ENCODE data around the gene ZBTB3. TPM values are rescaled to one million over a fixed set of nuclear protein-coding genes. Genes with fewer than 3 reads are reported as not detected.
"Not testable (repeated sequence)": the region's sequence is repeated elsewhere in the genome, so short reads cannot be mapped to it uniquely, and the experiment has no call there.

The ZBTB3 gene
- total and polyA plus RNA-seq, 2 of the 8 experiments (the other 6 are each of a cell fraction or from before 2014, with no cell fraction given), result 30.2 to 76.9 TPM

- TF ChIP-seq POLR2A (IDR thresholded peaks at IDR 0.05; ENCODE audit: control extremely low read depth in 1 of 2, low read depth in 2 of 2, low read length in 2 of 2), result no peak
- TF ChIP-seq ATF3 (IDR thresholded peaks at IDR 0.05; ENCODE audit: insufficient read depth, low read depth, low read length), result no peak
- TF ChIP-seq FOSL1 (IDR thresholded peaks at IDR 0.05; ENCODE audit: insufficient read depth, low read depth, low read length), result no peak
Observed at GRCh38 chr11:62752177-62752785, 1.7 kb downstream of the ZBTB3 start (continued).

GRCh38 chr11:62749931-62750330 lies 4.0 kb downstream of the ZBTB3 start:
- CTCF ChIA-PET (ENCODE audit: partially characterized antibody), result interaction anchor here (0.6 to 1.3 kb wide), 6 partner anchors 15 to 533 kb away, joined by 3 to 4 read pairs (median 4); partner anchors contain the start of gene TMEM179B
- POLR2A ChIA-PET (ENCODE audit: partially characterized antibody), result interaction anchor here (0.9 to 16.9 kb wide), 4 partner anchors 9 to 36 kb away, joined by 3 to 192 read pairs (median 74); partner anchors contain the start of genes HNRNPUL2, TAF6L and TTC9C
- H3K56ac ChIP-seq (replicated peaks; ENCODE audit: insufficient read length, low read depth, low read length), result not testable (repeated sequence)

More at GRCh38 chr11:62749931-62750330, 4.0 kb downstream of the ZBTB3 start:
- not testable (repeated sequence) for H2BK20ac ChIP-seq (ENCODE audit: low read length); H3K23me2 ChIP-seq (ENCODE audit: low read depth, low read length); H4K5ac ChIP-seq (ENCODE audit: insufficient read length, low read depth, low read length); H3K9ac ChIP-seq (replicated peaks in 1 of 4; ENCODE audit: extremely low read depth in 1 of 4, low read depth in 3 of 4, low read length in 3 of 4); H3K23ac ChIP-seq (ENCODE audit: insufficient read length); H2BK120ac ChIP-seq (replicated peaks; ENCODE audit: low read depth, low read length); H3K27ac ChIP-seq (ENCODE audit: low read depth, low read length); H3K18ac ChIP-seq (ENCODE audit: extremely low read depth, low read length); H2BK12ac ChIP-seq (ENCODE audit: low read depth, low read length); H3K4me2 ChIP-seq (ENCODE audit: insufficient read depth in 1 of 2, low read depth in 2 of 2, low read length in 2 of 2); H3K4me3 ChIP-seq (ENCODE audit: extremely low read depth in 1 of 4, insufficient read depth in 2 of 4, low read depth in 3 of 4, low read length in 4 of 4); H3K27me3 ChIP-seq (replicated peaks in 1 of 4; ENCODE audit: control insufficient read depth in 3 of 4, extremely low read depth in 1 of 4, insufficient read depth in 3 of 4, low read length in 3 of 4); H4K91ac ChIP-seq (replicated peaks; ENCODE audit: insufficient read length, low read length); H2BK5ac ChIP-seq (ENCODE audit: low read depth, low read length); H4K8ac ChIP-seq (ENCODE audit: extremely low read depth, insufficient read depth, low read length); H2AK5ac ChIP-seq (ENCODE audit: low read depth, low read length); H3K14ac ChIP-seq (ENCODE audit: insufficient read length); DNase-seq (ENCODE audit: low read depth in 1 of 2, low spot score in 2 of 2); H3K9me3 ChIP-seq (ENCODE audit: insufficient read depth in 2 of 2, low read depth in 1 of 2, low read length in 1 of 2); H2AFZ ChIP-seq (ENCODE audit: low read length); H3K4me1 ChIP-seq (replicated peaks in 1 of 4; ENCODE audit: control insufficient read depth in 3 of 4, insufficient read depth in 4 of 4, low read length in 3 of 4); H3K4ac ChIP-seq (replicated peaks; ENCODE audit: insufficient read length, low read depth, low read length); FAIRE-seq; H2BK15ac ChIP-seq (ENCODE audit: low read length)
- H3K36me3 ChIP-seq (ENCODE audit: control insufficient read depth in 2 of 4, insufficient read depth in 4 of 4, low read length in 3 of 4), result peaks cover 14 to 34% (median 19%) of the 10 kb centered on the region in 4 experiments
- H3K79me2 ChIP-seq (ENCODE audit: control insufficient read depth in 1 of 2, insufficient read depth in 2 of 2, low read length in 2 of 2), result peaks cover 10 to 39% of the 10 kb centered on the region in 2 experiments
- H4K20me1 ChIP-seq (replicated peaks in 1 of 2; ENCODE audit: control insufficient read depth in 1 of 2, insufficient read depth in 2 of 2, low read length in 2 of 2), result peaks cover 14 to 22% of the 10 kb centered on the region in 2 experiments
- 85% methylated on average over 5 of the region's 5 CpGs; no CpG with 5 or more reads in 1 of the 2 experiments for WGBS, 2 experiments (ENCODE audit: extremely low coverage in 1 of 2, insufficient coverage in 1 of 2, insufficient read length in 1 of 2, insufficient replicate concordance in 2 of 2, low coverage in 1 of 2, low lambda C conversion rate in 2 of 2, missing lambda C conversion rate in 1 of 2)
- peaks cover 16% of the 10 kb centered on the region for H3K79me1 ChIP-seq (ENCODE audit: low read depth, low read length)
